ENCODE results near the gene PAK4.

- TF ChIP-seq POLR2A (IDR thresholded peaks at IDR 0.05) (no peak), CTCF (IDR thresholded peaks at IDR 0.05) (no peak)
These were observed 410 bp upstream of the PAK4 start for GRCh38 chr19:39125199-39125553.
